ENCODE measurements around the gene HOXD8. TPM values are rescaled to one million over a fixed set of nuclear protein-coding genes. Genes with fewer than 3 reads are reported as not detected.

Gene HOXD8
- total RNA-seq, 1 donor from 2014 or later = not detected

DNA sequence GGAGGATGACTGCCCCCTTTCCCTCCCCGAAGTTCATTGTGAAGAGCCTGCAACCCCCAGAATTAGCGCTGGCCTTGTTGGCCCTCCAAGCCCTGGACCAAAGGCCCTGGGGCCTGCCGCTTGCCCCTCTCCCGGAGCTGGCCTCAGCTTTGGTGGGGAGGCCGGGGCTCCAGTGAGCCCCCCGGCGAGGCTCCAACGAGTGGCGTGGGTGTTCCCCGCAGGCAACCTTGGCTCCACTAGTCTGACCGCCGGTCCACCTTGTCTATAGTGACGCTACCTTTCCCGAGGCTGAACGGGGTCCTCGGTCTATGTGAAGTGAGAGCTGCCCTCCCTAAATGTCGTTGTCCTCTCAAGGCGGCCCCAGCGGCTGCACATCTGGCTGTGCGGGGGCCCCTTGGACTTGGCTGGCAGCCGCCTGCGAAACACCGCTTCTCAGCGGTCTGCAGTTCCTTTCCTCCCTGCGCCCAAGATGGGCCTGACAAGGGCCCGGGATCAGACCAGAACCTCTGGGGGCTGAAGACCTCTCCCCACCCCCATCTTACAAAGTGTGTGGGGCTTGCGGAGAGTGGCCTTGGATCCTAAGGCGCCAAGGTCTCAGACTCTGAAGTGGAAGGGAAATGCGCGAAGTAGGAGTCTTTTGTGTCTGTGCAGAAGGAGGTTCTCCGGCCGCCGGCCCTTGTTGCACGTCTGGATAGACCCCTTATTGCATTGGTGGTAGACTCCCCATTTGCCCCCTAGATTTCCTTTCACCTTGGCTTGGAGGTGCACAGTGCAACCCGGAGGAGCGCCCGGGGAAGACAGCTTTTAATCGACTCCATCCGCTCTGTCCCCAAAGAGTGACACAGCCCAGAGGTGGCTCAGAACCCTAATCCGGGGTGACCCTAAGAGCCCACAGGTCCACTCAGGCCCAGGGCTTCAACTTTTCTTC, 16.9 kb upstream of the HOXD8 start:
- Histone ChIP-seq H3K36me3 (ENCODE audit: insufficient read depth, low read length) (no peaks in the 10 kb centered on the region), H3K9ac (ENCODE audit: low read length) (no peak overlapping the region), H3K27me3 (ENCODE audit: insufficient read depth, low read length) (peaks cover 95% of the 10 kb centered on the region), H3K4me3 (ENCODE audit: insufficient read depth, low read depth, low read length) (no peak overlapping the region), H3K27ac (ENCODE audit: low read depth, low read length) (no peak overlapping the region), H3K4me1 (ENCODE audit: insufficient read depth, low read length) (no peaks in the 10 kb centered on the region), H4K20me1 (ENCODE audit: insufficient read depth, low read length) (no peaks in the 10 kb centered on the region), H2AFZ (ENCODE audit: low read depth, low read length) (no peak overlapping the region), H3K4me2 (ENCODE audit: low read length) (no peak overlapping the region), H3K79me2 (ENCODE audit: insufficient read depth, low read length) (no peaks in the 10 kb centered on the region), H3K9me3 (ENCODE audit: insufficient read depth, low read depth, low read length) (peaks cover 6% of the 10 kb centered on the region)
- peaks cover 20% of the 10 kb centered on the region for H3K9me3 Mint-ChIP-seq (ENCODE audit: unreplicated experiment)
- DNase-seq (ENCODE audit: low read depth) (no peak), FAIRE-seq (no peak)
- no peak overlapping the region for H3K27ac Mint-ChIP-seq (ENCODE audit: unreplicated experiment)
- TF ChIP-seq, protein P1, sequence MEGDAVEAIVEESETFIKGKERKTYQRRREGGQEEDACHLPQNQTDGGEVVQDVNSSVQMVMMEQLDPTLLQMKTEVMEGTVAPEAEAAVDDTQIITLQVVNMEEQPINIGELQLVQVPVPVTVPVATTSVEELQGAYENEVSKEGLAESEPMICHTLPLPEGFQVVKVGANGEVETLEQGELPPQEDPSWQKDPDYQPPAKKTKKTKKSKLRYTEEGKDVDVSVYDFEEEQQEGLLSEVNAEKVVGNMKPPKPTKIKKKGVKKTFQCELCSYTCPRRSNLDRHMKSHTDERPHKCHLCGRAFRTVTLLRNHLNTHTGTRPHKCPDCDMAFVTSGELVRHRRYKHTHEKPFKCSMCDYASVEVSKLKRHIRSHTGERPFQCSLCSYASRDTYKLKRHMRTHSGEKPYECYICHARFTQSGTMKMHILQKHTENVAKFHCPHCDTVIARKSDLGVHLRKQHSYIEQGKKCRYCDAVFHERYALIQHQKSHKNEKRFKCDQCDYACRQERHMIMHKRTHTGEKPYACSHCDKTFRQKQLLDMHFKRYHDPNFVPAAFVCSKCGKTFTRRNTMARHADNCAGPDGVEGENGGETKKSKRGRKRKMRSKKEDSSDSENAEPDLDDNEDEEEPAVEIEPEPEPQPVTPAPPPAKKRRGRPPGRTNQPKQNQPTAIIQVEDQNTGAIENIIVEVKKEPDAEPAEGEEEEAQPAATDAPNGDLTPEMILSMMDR (IDR thresholded peaks at IDR 0.05; ENCODE audit: insufficient read depth, low read depth, low read length) = no peak
- TF ChIP-seq EZH2 (IDR thresholded peaks at IDR 0.05; ENCODE audit: insufficient read depth, low read length) = peak; percentile 90
- H3K4me1 Mint-ChIP-seq (ENCODE audit: low read depth, unreplicated experiment) = no peaks in the 10 kb centered on the region
- peaks cover 84% of the 10 kb centered on the region for H3K27me3 Mint-ChIP-seq (ENCODE audit: low read depth, unreplicated experiment)
- peaks cover 2% of the 10 kb centered on the region for H3K36me3 Mint-ChIP-seq (ENCODE audit: low read depth, unreplicated experiment)
- no peak overlapping the region for H3K4me3 Mint-ChIP-seq (ENCODE audit: unreplicated experiment)

DNA sequence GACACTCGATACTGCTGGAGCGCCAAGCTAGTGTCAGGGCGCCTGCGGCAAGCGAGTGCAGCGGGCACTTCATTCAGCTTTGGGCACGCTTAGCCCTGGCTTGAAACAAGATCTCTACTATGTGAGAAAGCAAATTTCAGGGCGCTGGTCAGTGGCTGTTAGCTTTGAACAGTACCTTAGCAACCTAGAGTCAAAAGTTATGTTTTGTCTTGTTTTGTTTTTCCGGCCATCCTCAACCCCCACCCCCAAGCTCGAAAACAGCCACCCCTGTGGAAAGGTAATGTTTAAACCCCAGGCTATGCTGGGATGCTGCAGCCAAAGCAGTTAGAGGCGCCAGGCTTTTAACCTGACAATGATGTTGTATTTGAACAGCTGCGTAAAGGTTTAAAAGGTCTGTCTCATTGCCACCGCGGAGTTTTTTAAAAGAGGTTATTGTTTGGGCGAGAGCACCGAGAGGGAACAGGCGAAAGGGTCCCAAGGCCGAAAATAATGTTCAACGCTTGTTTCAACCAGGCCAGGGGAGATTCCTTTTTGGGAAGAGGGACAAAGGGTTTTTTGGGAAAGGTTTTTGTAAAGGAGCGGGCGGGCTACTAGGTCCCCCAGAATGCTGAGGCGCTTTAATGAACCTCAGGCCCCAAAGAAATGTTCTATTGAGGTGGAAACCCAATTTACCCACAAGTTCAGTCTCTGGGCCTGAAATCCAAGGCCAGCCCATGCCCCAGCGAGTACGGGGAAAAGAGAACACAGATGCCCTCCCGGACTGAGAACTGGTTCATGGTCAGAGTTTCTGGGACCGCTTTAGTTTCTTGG, 15.2 kb upstream of the HOXD8 start:
- no peaks in the 10 kb centered on the region for H4K20me1 ChIP-seq (ENCODE audit: insufficient read depth, low read length)
- no peaks in the 10 kb centered on the region for H3K79me2 ChIP-seq (ENCODE audit: insufficient read depth, low read length)
- H2AFZ ChIP-seq (ENCODE audit: low read depth, low read length) = no peak overlapping the region
- H3K27me3 Mint-ChIP-seq (ENCODE audit: low read depth, unreplicated experiment) = peaks cover 91% of the 10 kb centered on the region
- H3K27ac Mint-ChIP-seq (ENCODE audit: unreplicated experiment) = no peak overlapping the region
- DNase-seq (ENCODE audit: low read depth) = no peak
- no peak for FAIRE-seq
- TF ChIP-seq, protein P1 (IDR thresholded peaks at IDR 0.05; ENCODE audit: insufficient read depth, low read depth, low read length) = no peak
- peak; percentile 85 for TF ChIP-seq EZH2 (IDR thresholded peaks at IDR 0.05; ENCODE audit: insufficient read depth, low read length)
- no peaks in the 10 kb centered on the region for H3K4me1 Mint-ChIP-seq (ENCODE audit: low read depth, unreplicated experiment)
- no peaks in the 10 kb centered on the region for H3K4me1 ChIP-seq (ENCODE audit: insufficient read depth, low read length)
- no peak overlapping the region for H3K4me3 Mint-ChIP-seq (ENCODE audit: unreplicated experiment)
- H3K9me3 ChIP-seq (ENCODE audit: insufficient read depth, low read depth, low read length) = peaks cover 6% of the 10 kb centered on the region
- no peak overlapping the region for H3K4me2 ChIP-seq (ENCODE audit: low read length)
- H3K27me3 ChIP-seq (ENCODE audit: insufficient read depth, low read length) = peaks cover 99% of the 10 kb centered on the region
- H3K36me3 Mint-ChIP-seq (ENCODE audit: low read depth, unreplicated experiment) = peaks cover 2% of the 10 kb centered on the region
- H3K9ac ChIP-seq (ENCODE audit: low read length) = no peak overlapping the region
- no peak overlapping the region for H3K27ac ChIP-seq (ENCODE audit: low read depth, low read length)
- no peak overlapping the region for H3K4me3 ChIP-seq (ENCODE audit: insufficient read depth, low read depth, low read length)
- peaks cover 29% of the 10 kb centered on the region for H3K9me3 Mint-ChIP-seq (ENCODE audit: unreplicated experiment)
- no peaks in the 10 kb centered on the region for H3K36me3 ChIP-seq (ENCODE audit: insufficient read depth, low read length)
